ENCODE measurements around the gene SH3TC2. TPM values are rescaled to one million over a fixed set of nuclear protein-coding genes. Genes with fewer than 3 reads are reported as not detected.

SH3TC2 gene
- total RNA-seq, 4 donors from 2014 or later = 2.5 to 3.8 (median 2.9) TPM

DNA sequence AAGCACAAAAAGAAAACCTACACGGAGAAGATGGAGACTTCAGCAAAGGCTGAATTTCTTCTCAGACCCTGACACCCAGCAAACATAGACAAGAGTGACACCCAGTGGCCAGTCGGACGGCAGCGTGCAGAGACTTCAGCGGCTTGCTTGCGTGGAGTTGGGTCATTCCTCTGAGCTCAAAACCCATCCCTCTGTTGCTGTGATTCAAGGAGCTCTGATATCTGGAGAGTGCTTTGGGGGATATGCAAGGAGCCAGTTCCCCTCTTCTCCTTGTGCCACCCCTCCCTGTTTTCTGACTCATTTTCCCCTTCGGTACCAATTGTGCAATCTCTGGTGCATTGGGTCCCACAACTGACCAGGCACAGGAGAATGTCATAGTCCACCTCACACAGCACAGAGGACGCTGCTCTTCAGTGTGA lies 27.5 kb downstream of the SH3TC2 start:
- Histone ChIP-seq H3K4me1 (peaks cover 0 to 19% (median 5%) of the 10 kb centered on the region in 3 donors), H3K9me3 (no peaks in the 10 kb centered on the region), H3K27ac (no peak overlapping the region), H3K27me3 (no peaks in the 10 kb centered on the region), H3K36me3 (no peaks in the 10 kb centered on the region), H3K4me3 (no peak overlapping the region)
- peak; percentile 1 for DNase-seq
- intact Hi-C loops (cut with DNase I) = loop anchor here (10.0 kb wide), 1 partner anchor 301 kb away; no protein-coding TSS in a partner anchor
- TF ChIP-seq POLR2A (IDR thresholded peaks at IDR 0.05) = no peak
- TF ChIP-seq, protein P1, sequence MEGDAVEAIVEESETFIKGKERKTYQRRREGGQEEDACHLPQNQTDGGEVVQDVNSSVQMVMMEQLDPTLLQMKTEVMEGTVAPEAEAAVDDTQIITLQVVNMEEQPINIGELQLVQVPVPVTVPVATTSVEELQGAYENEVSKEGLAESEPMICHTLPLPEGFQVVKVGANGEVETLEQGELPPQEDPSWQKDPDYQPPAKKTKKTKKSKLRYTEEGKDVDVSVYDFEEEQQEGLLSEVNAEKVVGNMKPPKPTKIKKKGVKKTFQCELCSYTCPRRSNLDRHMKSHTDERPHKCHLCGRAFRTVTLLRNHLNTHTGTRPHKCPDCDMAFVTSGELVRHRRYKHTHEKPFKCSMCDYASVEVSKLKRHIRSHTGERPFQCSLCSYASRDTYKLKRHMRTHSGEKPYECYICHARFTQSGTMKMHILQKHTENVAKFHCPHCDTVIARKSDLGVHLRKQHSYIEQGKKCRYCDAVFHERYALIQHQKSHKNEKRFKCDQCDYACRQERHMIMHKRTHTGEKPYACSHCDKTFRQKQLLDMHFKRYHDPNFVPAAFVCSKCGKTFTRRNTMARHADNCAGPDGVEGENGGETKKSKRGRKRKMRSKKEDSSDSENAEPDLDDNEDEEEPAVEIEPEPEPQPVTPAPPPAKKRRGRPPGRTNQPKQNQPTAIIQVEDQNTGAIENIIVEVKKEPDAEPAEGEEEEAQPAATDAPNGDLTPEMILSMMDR (IDR thresholded peaks at IDR 0.05) = peak; percentile 70 to 86 (median 82)
- WGBS, 2 donors = 12 to 18% methylated on average over 8 of the region's 8 CpGs

DNA sequence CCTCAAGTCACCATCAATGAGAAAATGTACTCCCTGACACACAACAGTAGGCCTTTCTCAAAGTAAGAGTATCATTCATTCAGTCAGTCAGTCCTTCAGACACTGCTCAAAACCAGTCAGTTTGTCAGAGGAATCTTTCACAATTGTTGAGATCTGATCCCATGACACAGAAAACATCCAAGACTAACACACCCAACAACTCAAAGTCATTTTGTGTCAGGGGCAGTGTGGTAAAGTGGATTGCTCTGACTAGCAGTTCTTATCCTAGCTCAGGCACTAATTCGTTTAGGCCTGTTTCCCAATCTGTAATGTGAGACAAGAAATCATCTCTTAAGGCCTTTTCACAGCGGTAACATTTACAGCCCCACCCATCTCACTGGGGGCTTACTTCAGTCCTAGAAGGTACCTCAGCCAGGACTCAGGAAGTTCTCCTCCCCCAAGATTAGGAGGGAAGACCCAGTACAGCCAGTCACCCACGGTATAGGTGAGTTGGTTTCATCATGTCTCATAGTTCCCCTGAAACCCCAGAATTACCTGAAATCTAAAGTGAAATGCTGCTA lies 31.9 kb downstream of the SH3TC2 start:
- intact Hi-C loops (cut with DNase I) = loop anchor here (10.0 kb wide), 1 partner anchor 296 kb away; no protein-coding TSS in a partner anchor
- TF ChIP-seq POLR2A (IDR thresholded peaks at IDR 0.05) = no peak
- TF ChIP-seq, protein P1 (IDR thresholded peaks at IDR 0.05) = no peak
- Histone ChIP-seq H3K27me3 (no peaks in the 10 kb centered on the region), H3K4me3 (no peak overlapping the region), H3K27ac (no peak overlapping the region), H3K9me3 (no peaks in the 10 kb centered on the region), H3K36me3 (peaks cover 0 to 13% (median 0%) of the 10 kb centered on the region in 3 donors), H3K4me1 (peaks cover 0 to 4% (median 0%) of the 10 kb centered on the region in 3 donors)
- 79 to 83% methylated on average over 3 of the region's 3 CpGs for WGBS, 2 donors
- no peak for DNase-seq

DNA sequence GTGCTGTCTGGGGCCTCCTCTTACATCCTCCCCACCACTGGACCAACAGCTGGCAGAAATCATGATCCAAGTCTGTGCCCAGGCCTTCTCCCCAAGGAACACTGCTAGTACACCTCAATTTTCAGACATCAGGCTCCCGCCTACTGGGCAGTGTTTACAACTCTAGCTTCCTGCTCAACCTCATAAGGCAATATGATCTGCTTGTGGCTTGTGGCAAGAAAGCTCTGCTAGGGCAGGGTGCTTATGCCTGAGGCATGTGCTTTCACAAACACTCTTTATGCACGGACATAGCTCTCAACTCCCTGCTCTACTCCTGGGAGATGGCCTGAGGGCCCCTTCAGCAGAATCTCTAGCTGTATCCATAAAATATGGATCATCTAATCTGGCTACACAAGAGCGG lies 32.5 kb downstream of the SH3TC2 start:
- peaks cover 0 to 13% (median 0%) of the 10 kb centered on the region in 3 donors for H3K36me3 ChIP-seq
- intact Hi-C loops (cut with DNase I) = loop anchor here (10.0 kb wide), 1 partner anchor 296 kb away; no protein-coding TSS in a partner anchor
- H3K9me3 ChIP-seq = no peaks in the 10 kb centered on the region
- DNase-seq = no peak
- 68 to 78% methylated on average over 2 to 3 of the region's 3 CpGs for WGBS, 2 donors
- TF ChIP-seq, protein P1 (IDR thresholded peaks at IDR 0.05) = no peak
- H3K27me3 ChIP-seq = no peaks in the 10 kb centered on the region
- no peak overlapping the region for H3K4me3 ChIP-seq
- H3K4me1 ChIP-seq = peaks cover 0 to 2% (median 0%) of the 10 kb centered on the region in 3 donors
- H3K27ac ChIP-seq = no peak overlapping the region

DNA sequence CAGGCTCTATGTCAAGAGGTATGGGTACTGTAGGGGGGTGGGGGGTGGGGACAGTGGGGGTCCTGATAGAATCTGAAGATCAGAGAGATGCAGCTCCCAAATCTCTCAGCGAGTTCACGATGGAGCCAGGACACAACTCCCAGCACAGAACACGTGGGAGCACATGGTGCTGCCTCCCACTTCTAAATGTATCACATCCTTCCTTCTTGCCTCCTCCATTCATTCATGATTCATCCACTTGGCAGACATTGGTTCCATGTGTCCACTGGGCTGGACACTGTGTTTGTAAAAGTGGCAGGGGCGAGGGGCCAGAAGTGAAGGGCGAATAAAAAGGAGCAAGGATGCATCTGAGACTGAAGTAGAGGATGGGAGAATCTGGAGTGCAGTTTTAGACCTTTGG lies 33.9 kb downstream of the SH3TC2 start:
- DNase-seq = no peak
- Histone ChIP-seq H3K36me3 (peaks cover 0 to 13% (median 0%) of the 10 kb centered on the region in 3 donors), H3K4me1 (no peaks in the 10 kb centered on the region), H3K4me3 (no peak overlapping the region), H3K9me3 (no peaks in the 10 kb centered on the region), H3K27ac (no peak overlapping the region), H3K27me3 (no peaks in the 10 kb centered on the region)
- intact Hi-C loops (cut with DNase I) = no loop called here
- TF ChIP-seq, protein P1 (IDR thresholded peaks at IDR 0.05) = no peak
- TF ChIP-seq POLR2A (IDR thresholded peaks at IDR 0.05) = no peak
- WGBS, 2 donors = 90 to 93% methylated on average over 5 of the region's 5 CpGs

DNA sequence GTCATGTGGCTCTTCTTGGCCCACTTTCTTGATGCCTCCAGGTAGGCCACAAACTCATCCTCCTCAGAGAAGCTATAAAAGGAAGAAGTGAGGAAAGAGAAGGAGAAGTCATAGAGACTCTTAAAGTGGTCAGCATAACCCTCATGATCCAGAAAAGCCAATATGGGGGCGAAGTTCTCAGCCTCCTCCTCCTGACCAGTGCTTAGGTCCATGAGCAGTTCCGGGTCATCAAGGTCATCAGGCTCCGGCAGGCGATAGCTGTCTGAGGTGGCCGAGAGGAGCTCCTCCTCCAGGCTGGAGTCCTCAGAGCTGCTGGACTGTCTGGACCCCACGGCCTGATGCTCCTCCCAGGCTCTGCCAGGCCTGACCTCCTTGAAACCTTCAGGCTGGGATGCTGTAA lies 34.7 kb downstream of the SH3TC2 start:
- Histone ChIP-seq H3K27ac (no peak overlapping the region), H3K9me3 (no peaks in the 10 kb centered on the region), H3K4me1 (no peaks in the 10 kb centered on the region), H3K36me3 (peaks cover 0 to 13% (median 0%) of the 10 kb centered on the region in 3 donors), H3K27me3 (no peaks in the 10 kb centered on the region), H3K4me3 (no peak overlapping the region)
- intact Hi-C loops (cut with DNase I) = no loop called here
- DNase-seq = no peak
- TF ChIP-seq POLR2A (IDR thresholded peaks at IDR 0.05) = no peak
- TF ChIP-seq, protein P1 (IDR thresholded peaks at IDR 0.05) = no peak
- WGBS, 2 donors = 93% methylated on average over 6 of the region's 6 CpGs; no CpG with 5 or more reads in 1 of the 2 donors

Data from esophagus squamous epithelium (tissue), 5 donors.